GM12878 (cell line): ENCODE results near the gene OR2H1. TPM values are rescaled to one million over a fixed set of nuclear protein-coding genes. Genes with fewer than 3 reads are reported as not detected.

Source experiments
- ATAC-seq: fragments of 200-7000 bp; cut with Tn5 transposase; 3 replicates; pipeline ENCODE4 v1.9.1; 2020; ENCODE audit warnings: mild to moderate bottlenecking, moderate library complexity
- BruUV-seq: library from RNA; stranded (reverse); fragments of 400-500 nt; replicated peaks from 2 replicates; lab custom pipeline; 2021; lab: Mats Ljungman, UMichigan
- CTCF ChIA-PET: fragments of 300-600 bp; sonication (Branson Sonifier 250); formaldehyde crosslinking; extraction: SDS; loops from one replicate; lab custom pipeline; 2021; ENCODE audit warnings: inconsistent platforms; lab: Yijun Ruan, JAX
- POLR2A ChIA-PET: fragments of 350-600 bp; formaldehyde crosslinking; extraction: SDS; loops from one replicate; lab custom pipeline; 2021; ENCODE audit warnings: inconsistent platforms; lab: Charles Lee
- RAD21 ChIA-PET: fragments of 300-600 bp; sonication (Branson Sonifier 250); formaldehyde crosslinking; loops from one replicate; lab custom pipeline; 2023; ENCODE audit warnings: antibody characterized with exemption; ENCODE audit not compliant: unreplicated experiment; lab: Charles Lee
- SMC1A ChIA-PET: fragments of 300-600 bp; sonication (Branson Sonifier 250); formaldehyde crosslinking; loops from one replicate; lab custom pipeline; 2023; ENCODE audit not compliant: unreplicated experiment, uncharacterized antibody; lab: Charles Lee
- DNase-seq: peaks from one replicate; pipeline ENCODE4 v3.0.0-alpha.2; 2011; ENCODE audit warnings: low read depth, low spot score
- FAIRE-seq: peaks from 3 replicates; lab custom pipeline; 2011; peaks lifted over from hg19 to GRCh38; lab: Jason Lieb, UNC
- H2AFZ ChIP-seq: 2 replicates; pipeline ENCODE4 v1.6.0; 2011; ENCODE audit warnings: low read depth, low read length, control low read depth; ENCODE audit not compliant: control insufficient read depth
- H3K27ac ChIP-seq: 2 replicates; pipeline ENCODE4 v1.5.1; 2011; ENCODE audit warnings: control low read depth; ENCODE audit not compliant: control insufficient read depth, insufficient read depth
- H3K27me3 ChIP-seq, 2 experiments: replicated peaks in 1 of 2; 2 replicates each; pipeline versions ENCODE4 v1.6.0 to v1.6.1; 2011; ENCODE audit warnings: low read length in 1 of 2; ENCODE audit not compliant: control insufficient read depth in 2 of 2, insufficient read depth in 2 of 2
- H3K36me3 ChIP-seq, 2 experiments: 2 replicates each; pipeline ENCODE4 v1.5.1; 2011; ENCODE audit warnings: low read length in 1 of 2; ENCODE audit not compliant: control insufficient read depth in 2 of 2, insufficient read depth in 2 of 2
- H3K4me1 ChIP-seq: 2 replicates; pipeline ENCODE4 v1.6.1; 2011; ENCODE audit warnings: mild to moderate bottlenecking, low read length, moderate library complexity, mixed read lengths; ENCODE audit not compliant: control insufficient read depth, insufficient read depth
- H3K4me2 ChIP-seq: 2 replicates; pipeline ENCODE4 v1.6.0; 2011; ENCODE audit warnings: control low read depth; ENCODE audit not compliant: control insufficient read depth, insufficient read depth
- H3K4me3 ChIP-seq: fragments of 200-600 bp; sonication (generic); 2 replicates; pipeline ENCODE4 v1.5.1; 2016
- H3K79me2 ChIP-seq: 2 replicates; pipeline ENCODE4 v1.6.0; 2011; ENCODE audit warnings: low read length; ENCODE audit not compliant: control insufficient read depth, insufficient read depth
- H3K9ac ChIP-seq: 2 replicates; pipeline ENCODE4 v1.8.0; 2011; ENCODE audit warnings: low read length, control low read depth, mixed read lengths; ENCODE audit not compliant: control insufficient read depth, insufficient read depth
- H3K9me3 ChIP-seq: replicated peaks from 3 replicates; pipeline ENCODE4 v1.5.1; 2011; ENCODE audit warnings: mild to moderate bottlenecking, low read length; ENCODE audit not compliant: control insufficient read depth, insufficient read depth
- H4K20me1 ChIP-seq: 2 replicates; pipeline ENCODE4 v1.6.0; 2011; ENCODE audit not compliant: control insufficient read depth, insufficient read depth
- KLF5 ChIP-seq: fragments of 450-650 bp; IDR thresholded peaks from 2 replicates; pipeline ENCODE4 v1.6.1; 2014; ENCODE audit warnings: mild to moderate bottlenecking; ENCODE audit not compliant: partially characterized antibody
- REST ChIP-seq: IDR thresholded peaks from 2 replicates; pipeline ENCODE4 v1.6.1; 2012; ENCODE audit warnings: mild to moderate bottlenecking, low read depth, low read length
- SMAD1 ChIP-seq: fragments of 450-650 bp; IDR thresholded peaks from 2 replicates; pipeline ENCODE4 v1.6.1; 2018; ENCODE audit warnings: mild to moderate bottlenecking, low read depth; ENCODE audit not compliant: partially characterized antibody
- STAT3 ChIP-seq: IDR thresholded peaks from 2 replicates; pipeline ENCODE4 v1.6.1; 2011; ENCODE audit warnings: low read depth, low read length, improper control_type of control experiment
- TARDBP ChIP-seq: IDR thresholded peaks from 2 replicates; pipeline ENCODE4 v1.6.1; 2016; ENCODE audit warnings: borderline replicate concordance
- ZBED1 ChIP-seq: IDR thresholded peaks from 2 replicates; pipeline ENCODE4 v1.6.1; 2016; ENCODE audit warnings: borderline replicate concordance
- ZBTB33 ChIP-seq: fragments of 450-650 bp; IDR thresholded peaks from 2 replicates; pipeline ENCODE4 v1.6.1; 2017; ENCODE audit warnings: mild to moderate bottlenecking
- ZNF622 ChIP-seq: fragments of 450-650 bp; IDR thresholded peaks from 2 replicates; pipeline ENCODE4 v1.6.1; 2017; ENCODE audit warnings: mild to moderate bottlenecking, inconsistent platforms
- WGBS: methylation state at CpG from one replicate; pipeline ENCODE4 v1.1.6; 2016; ENCODE audit warnings: low lambda C conversion rate; ENCODE audit not compliant: insufficient replicate concordance, insufficient coverage; ENCODE audit errors: missing lambda C conversion rate; 5-methylcytosine and 5-hydroxymethylcytosine counted together
- in situ Hi-C: fragments of 300-500 bp; cut with MboI; formaldehyde crosslinking; loops from 9 replicates; pipeline ENCODE4 v1.14.3; 2018; ENCODE audit warnings: mixed read lengths
- intact Hi-C: fragments of 100-400 bp; cut with micrococcal nuclease; formaldehyde crosslinking; loops from one replicate; pipeline ENCODE4 v1.14.2; 2022; ENCODE audit not compliant: unreplicated experiment
- polyA plus RNA-seq, 11 experiments: library from polyadenylated mRNA; depleted of rRNA in 4 of 11; unstranded in 6 of 11; stranded (reverse) in 5 of 11; fragments of >200 nt; fragmentation: Nextera tagmentation in 4 of 11; fragmentation: Illumina TruSeq in 1 of 11; extraction: Ambion mirVana in 4 of 11; extraction: Trizol in 1 of 11; gene quantifications; 1 replicate in 1 of 11; 2 replicates in 10 of 11; pipeline versions ENCODE4 v1.2.1 to v1.2.3, GENCODE V29; 2011 to 2016; ENCODE audit warnings: inconsistent platforms in 2 of 11, missing spikeins in 2 of 11, low read depth in 1 of 11
- total RNA-seq, 4 experiments: library from RNA; depleted of rRNA in 3 of 4; stranded (reverse); fragments of >200 nt in 3 of 4; fragmentation: Illumina TruSeq in 1 of 4; extraction: Trizol in 1 of 4; gene quantifications; 2 replicates each; pipeline versions ENCODE4 v1.2.1 to v1.2.3, GENCODE V29; 2013 to 2021
- TF ChIP-seq, protein P1 (sequence below): fragments of 450-650 bp; IDR thresholded peaks from 2 replicates; pipeline ENCODE4 v1.6.1; 2017; ENCODE audit warnings: mild to moderate bottlenecking, moderate library complexity
- TF ChIP-seq, protein P2 (sequence below): fragments of 450-650 bp; IDR thresholded peaks from 2 replicates; pipeline ENCODE4 v1.6.1; 2017; ENCODE audit warnings: low read depth, mild to moderate bottlenecking, moderate library complexity

OR2H1 gene
- total and polyA plus RNA-seq, 10 of the 15 experiments (the other 5 are each of a cell fraction or from before 2014, with no cell fraction given), result not detected

GRCh38 chr6:29486577-29486976 lies 29.6 kb downstream of the OR2H1 start:
- no peak overlapping the region for H2AFZ ChIP-seq
- ChIA-PET RAD21 (no interaction called here), CTCF (no interaction called here), POLR2A (no interaction called here), SMC1A (interaction anchor here (0.8 kb wide), 1 partner anchor 17 kb away, joined by 3 read pairs; no protein-coding TSS in a partner anchor)
- H3K4me3 ChIP-seq, result no peak overlapping the region
- H3K9me3 ChIP-seq, result no peaks in the 10 kb centered on the region
- H3K4me2 ChIP-seq, result no peak overlapping the region
- no peak overlapping the region for H3K27ac ChIP-seq
- H3K9ac ChIP-seq, result no peak overlapping the region
- no peak for ATAC-seq
- no peaks in the 10 kb centered on the region for H3K79me2 ChIP-seq
- intact Hi-C loops (no loop called here), in situ Hi-C loops (no loop called here)
- no TSS peak for BruUV-seq
- H3K27me3 ChIP-seq, result no peaks in the 10 kb centered on the region; a peak in 1 of 4 replicates
- no peak for DNase-seq
- FAIRE-seq, result no peak
- H3K4me1 ChIP-seq, result no peaks in the 10 kb centered on the region
- no peaks in the 10 kb centered on the region for H4K20me1 ChIP-seq
- H3K36me3 ChIP-seq, result no peaks in the 10 kb centered on the region
- no peak for TF ChIP-seq ZNF622
- TF ChIP-seq, protein P1, sequence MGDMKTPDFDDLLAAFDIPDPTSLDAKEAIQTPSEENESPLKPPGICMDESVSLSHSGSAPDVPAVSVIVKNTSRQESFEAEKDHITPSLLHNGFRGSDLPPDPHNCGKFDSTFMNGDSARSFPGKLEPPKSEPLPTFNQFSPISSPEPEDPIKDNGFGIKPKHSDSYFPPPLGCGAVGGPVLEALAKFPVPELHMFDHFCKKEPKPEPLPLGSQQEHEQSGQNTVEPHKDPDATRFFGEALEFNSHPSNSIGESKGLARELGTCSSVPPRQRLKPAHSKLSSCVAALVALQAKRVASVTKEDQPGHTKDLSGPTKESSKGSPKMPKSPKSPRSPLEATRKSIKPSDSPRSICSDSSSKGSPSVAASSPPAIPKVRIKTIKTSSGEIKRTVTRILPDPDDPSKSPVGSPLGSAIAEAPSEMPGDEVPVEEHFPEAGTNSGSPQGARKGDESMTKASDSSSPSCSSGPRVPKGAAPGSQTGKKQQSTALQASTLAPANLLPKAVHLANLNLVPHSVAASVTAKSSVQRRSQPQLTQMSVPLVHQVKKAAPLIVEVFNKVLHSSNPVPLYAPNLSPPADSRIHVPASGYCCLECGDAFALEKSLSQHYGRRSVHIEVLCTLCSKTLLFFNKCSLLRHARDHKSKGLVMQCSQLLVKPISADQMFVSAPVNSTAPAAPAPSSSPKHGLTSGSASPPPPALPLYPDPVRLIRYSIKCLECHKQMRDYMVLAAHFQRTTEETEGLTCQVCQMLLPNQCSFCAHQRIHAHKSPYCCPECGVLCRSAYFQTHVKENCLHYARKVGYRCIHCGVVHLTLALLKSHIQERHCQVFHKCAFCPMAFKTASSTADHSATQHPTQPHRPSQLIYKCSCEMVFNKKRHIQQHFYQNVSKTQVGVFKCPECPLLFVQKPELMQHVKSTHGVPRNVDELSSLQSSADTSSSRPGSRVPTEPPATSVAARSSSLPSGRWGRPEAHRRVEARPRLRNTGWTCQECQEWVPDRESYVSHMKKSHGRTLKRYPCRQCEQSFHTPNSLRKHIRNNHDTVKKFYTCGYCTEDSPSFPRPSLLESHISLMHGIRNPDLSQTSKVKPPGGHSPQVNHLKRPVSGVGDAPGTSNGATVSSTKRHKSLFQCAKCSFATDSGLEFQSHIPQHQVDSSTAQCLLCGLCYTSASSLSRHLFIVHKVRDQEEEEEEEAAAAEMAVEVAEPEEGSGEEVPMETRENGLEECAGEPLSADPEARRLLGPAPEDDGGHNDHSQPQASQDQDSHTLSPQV, result no peak
- no peak for TF ChIP-seq ZBED1
- TF ChIP-seq, protein P2, sequence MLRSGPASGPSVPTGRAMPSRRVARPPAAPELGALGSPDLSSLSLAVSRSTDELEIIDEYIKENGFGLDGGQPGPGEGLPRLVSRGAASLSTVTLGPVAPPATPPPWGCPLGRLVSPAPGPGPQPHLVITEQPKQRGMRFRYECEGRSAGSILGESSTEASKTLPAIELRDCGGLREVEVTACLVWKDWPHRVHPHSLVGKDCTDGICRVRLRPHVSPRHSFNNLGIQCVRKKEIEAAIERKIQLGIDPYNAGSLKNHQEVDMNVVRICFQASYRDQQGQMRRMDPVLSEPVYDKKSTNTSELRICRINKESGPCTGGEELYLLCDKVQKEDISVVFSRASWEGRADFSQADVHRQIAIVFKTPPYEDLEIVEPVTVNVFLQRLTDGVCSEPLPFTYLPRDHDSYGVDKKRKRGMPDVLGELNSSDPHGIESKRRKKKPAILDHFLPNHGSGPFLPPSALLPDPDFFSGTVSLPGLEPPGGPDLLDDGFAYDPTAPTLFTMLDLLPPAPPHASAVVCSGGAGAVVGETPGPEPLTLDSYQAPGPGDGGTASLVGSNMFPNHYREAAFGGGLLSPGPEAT, result no peak
- no peak for TF ChIP-seq REST
- no peak for TF ChIP-seq ZBTB33
- no peak for TF ChIP-seq STAT3
- no peak for TF ChIP-seq KLF5
- no peak for TF ChIP-seq TARDBP
- TF ChIP-seq SMAD1, result no peak
- 0% methylated on average over 4 of the region's 4 CpGs for WGBS
